ENCODE data around the gene B2M.

- TF ChIP-seq EZH2 (IDR thresholded peaks at IDR 0.05; ENCODE audit: borderline replicate concordance, insufficient read depth, low read depth, low read length, poor library complexity, severe bottlenecking) (no peak), CTCF (IDR thresholded peaks at IDR 0.05) (no peak)
These were observed 52.5 kb downstream of the B2M start for GRCh38 chr15:44763848-44764247.
